NAMALWA (cell line): ENCODE data around the gene BEX2.
A peak's percentile ranks its signal among the peaks of the same experiment; 100 is the strongest.
"Not testable (repeated sequence)": the region's sequence is repeated elsewhere in the genome, so short reads cannot be mapped to it uniquely, and the experiment has no call there.

Source experiments
- DNase-seq: peaks from one replicate; pipeline ENCODE4 v3.0.0-alpha.2; 2015; ENCODE audit warnings: low spot score

Gene BEX2

GRCh38 chrX:103310555-103311398 lies at the start of gene BEX2:
Gene BEX2 (minus strand): TSS chrX:103310990. CDS start chrX:103309976, 1,014 bp downstream.
- DNase-seq: no peak

- no peak for DNase-seq
Measured at GRCh38 chrX:103360092-103360491, 49.3 kb upstream of the BEX2 start.

GRCh38 chrX:103359605-103360004 lies 48.8 kb upstream of the BEX2 start:
- DNase-seq: not testable (repeated sequence)

- DNase-seq: no peak
Measured at GRCh38 chrX:103357871-103358270, 47.1 kb upstream of the BEX2 start.

GRCh38 chrX:103356858-103357257 lies 46.1 kb upstream of the BEX2 start:
- DNase-seq: peak; percentile 2

- peak; percentile 53 for DNase-seq
Measured at GRCh38 chrX:103356130-103356798, 45.5 kb upstream of the BEX2 start, which contains the start of gene TCEAL9. Gene TCEAL9 (plus strand): TSS chrX:103356506. CDS start chrX:103357685, 1,179 bp downstream.

- DNase-seq: no peak
Measured at GRCh38 chrX:103347682-103348397, 37.0 kb upstream of the BEX2 start.

- no peak for DNase-seq
Measured at GRCh38 chrX:103344606-103345005, 33.8 kb upstream of the BEX2 start.

- peak; percentile 58 for DNase-seq
Measured at GRCh38 chrX:103343105-103343504, 32.3 kb upstream of the BEX2 start.

GRCh38 chrX:103338663-103339062 lies 27.9 kb upstream of the BEX2 start:
- no peak for DNase-seq

- no peak for DNase-seq
Measured at GRCh38 chrX:103330681-103331288, 20.0 kb upstream of the BEX2 start.

GRCh38 chrX:103329991-103330390 lies 19.2 kb upstream of the BEX2 start, which contains the start of gene TCEAL7:
Gene TCEAL7 (plus strand): TSS chrX:103330239. CDS start chrX:103331404, 1,165 bp downstream.
- DNase-seq: no peak

GRCh38 chrX:103311399-103311780 lies 600 bp upstream of the BEX2 start:
- DNase-seq: no peak

GRCh38 chrX:103309860-103310554 lies 783 bp downstream of the BEX2 start:
- no peak for DNase-seq

GRCh38 chrX:103305666-103306065 lies 5.1 kb downstream of the BEX2 start:
- DNase-seq: not testable (repeated sequence)

- DNase-seq: no peak
Measured at GRCh38 chrX:103304705-103305104, 6.1 kb downstream of the BEX2 start.

- DNase-seq: no peak
Measured at GRCh38 chrX:103293118-103293517, 17.7 kb downstream of the BEX2 start.

- DNase-seq: no peak
Measured at GRCh38 chrX:103279624-103280023, 31.2 kb downstream of the BEX2 start.

- no peak for DNase-seq
Measured at GRCh38 chrX:103276581-103277002, 34.2 kb downstream of the BEX2 start, which contains the start of gene TCEAL5. Gene TCEAL5 (minus strand): TSS chrX:103276750. CDS start chrX:103274563, 2,187 bp downstream.

- no peak for DNase-seq
Measured at GRCh38 chrX:103275947-103276567, 34.7 kb downstream of the BEX2 start.

- no peak for DNase-seq
Measured at GRCh38 chrX:103274284-103274683, 36.5 kb downstream of the BEX2 start.
